Right renal pelvis (tissue), 4 donors: ENCODE data around the gene RXRA. TPM values are rescaled to one million over a fixed set of nuclear protein-coding genes. Genes with fewer than 3 reads are reported as not detected.

Experiments used
- DNase-seq, 4 donors: peaks; one replicate each; pipeline ENCODE4 v3.0.0-alpha.2; 2013; ENCODE audit warnings: low read depth in 4 of 4, low spot score in 3 of 4, missing footprints in 1 of 4
- polyA plus RNA-seq, 4 donors: library from polyadenylated mRNA; unstranded; fragments of 120-200 nt; gene quantifications; one replicate each; pipeline ENCODE4 v1.2.1, GENCODE V29; 2013; ENCODE audit not compliant: insufficient read length in 4 of 4

Gene RXRA
- polyA plus RNA-seq, 4 donors, result 42.5 to 56.0 (median 46.7) TPM

GRCh38 chr9:134321946-134322741, 4.1 kb upstream of the RXRA start:
- DNase-seq, result no peak

GRCh38 chr9:134322781-134323241, 3.4 kb upstream of the RXRA start:
- DNase-seq, result no peak

- no peak for DNase-seq
Measured at GRCh38 chr9:134323741-134324358, 2.4 kb upstream of the RXRA start.

- no peak for DNase-seq
Measured at GRCh38 chr9:134324359-134325095, 1.7 kb upstream of the RXRA start.

- DNase-seq, result no peak
Measured at GRCh38 chr9:134325096-134325812, 1.0 kb upstream of the RXRA start.

- no peak for DNase-seq
Measured at GRCh38 chr9:134326724-134327601, 708 bp downstream of the RXRA start.

- DNase-seq, result no peak
Measured at GRCh38 chr9:134327671-134328231, 1.5 kb downstream of the RXRA start.

GRCh38 chr9:134328341-134328840, 2.1 kb downstream of the RXRA start:
- DNase-seq, result no peak

- no peak for DNase-seq
Measured at GRCh38 chr9:134328841-134329575, 2.8 kb downstream of the RXRA start.

GRCh38 chr9:134329576-134329855, 3.3 kb downstream of the RXRA start:
- no peak for DNase-seq

GRCh38 chr9:134329886-134330285, 3.6 kb downstream of the RXRA start:
- no peak for DNase-seq

GRCh38 chr9:134330590-134330989, 4.3 kb downstream of the RXRA start:
- DNase-seq, result no peak

- DNase-seq, result no peak
Measured at GRCh38 chr9:134331186-134332025, 5.2 kb downstream of the RXRA start.

GRCh38 chr9:134332266-134332665, 6.0 kb downstream of the RXRA start:
- no peak for DNase-seq

GRCh38 chr9:134332841-134333233, 6.6 kb downstream of the RXRA start:
- DNase-seq, result no peak

GRCh38 chr9:134333234-134333873, 7.1 kb downstream of the RXRA start:
- DNase-seq, result no peak

- no peak for DNase-seq
Measured at GRCh38 chr9:134333874-134334581, 7.8 kb downstream of the RXRA start.
